ENCODE measurements around the gene WDR33.
"Not testable (repeated sequence)": the region's sequence is repeated elsewhere in the genome, so short reads cannot be mapped to it uniquely, and the experiment has no call there.

The WDR33 gene

GRCh38 chr2:127840893-127841292, 29.9 kb upstream of the WDR33 start:
- Histone ChIP-seq H3K27me3 (ENCODE audit: control insufficient read depth, insufficient read depth, low read length) (no peaks in the 10 kb centered on the region), H3K27ac (ENCODE audit: low read length) (no peak overlapping the region), H3K4me1 (ENCODE audit: control insufficient read depth, insufficient read depth, low read length) (no peaks in the 10 kb centered on the region), H3K36me3 (ENCODE audit: control insufficient read depth, insufficient read depth, low read length) (0 out of 2 replicates have a peak, but pooled peaks cover 3% of the 10 kb centered on the region), H3K9me3 (ENCODE audit: control insufficient read depth, insufficient read depth, low read length) (no peaks in the 10 kb centered on the region), H3K4me3 (ENCODE audit: low read length) (no peak overlapping the region)
- DNase-seq (ENCODE audit: low read depth, low spot score): no peak
- WGBS (ENCODE audit: insufficient coverage, insufficient read length): no CpG with 5 or more reads among the region's 4 CpGs

DNA sequence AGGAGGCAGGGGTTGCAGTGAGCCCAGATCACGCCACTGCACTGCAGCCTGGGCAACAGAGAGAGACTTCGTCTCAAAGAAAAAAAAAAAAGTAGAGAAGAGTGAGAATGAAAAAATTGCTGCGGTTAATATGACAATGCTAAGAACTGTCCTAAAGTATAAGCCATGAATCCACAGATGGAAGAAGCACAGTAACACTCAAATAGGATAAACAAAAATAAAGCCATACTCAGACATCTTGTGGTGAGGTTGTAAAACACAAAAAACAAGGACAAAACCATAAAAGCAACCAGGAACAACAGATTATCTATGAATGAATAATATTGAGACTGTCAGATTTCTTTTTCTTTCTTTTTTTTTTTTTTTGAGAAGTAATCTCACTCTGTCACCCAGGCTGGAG, 24.0 kb upstream of the WDR33 start:
- no peaks in the 10 kb centered on the region for H3K27me3 ChIP-seq (ENCODE audit: control insufficient read depth, insufficient read depth, low read length)
- no peak overlapping the region for H3K27ac ChIP-seq (ENCODE audit: low read length)
- H3K4me3 ChIP-seq (ENCODE audit: low read length): no peak overlapping the region
- H3K36me3 ChIP-seq (ENCODE audit: control insufficient read depth, insufficient read depth, low read length): no peaks in the 10 kb centered on the region
- no CpG with 5 or more reads among the region's 3 CpGs for WGBS (ENCODE audit: insufficient coverage, insufficient read length)
- H3K9me3 ChIP-seq (ENCODE audit: control insufficient read depth, insufficient read depth, low read length): no peaks in the 10 kb centered on the region
- no peak for DNase-seq (ENCODE audit: low read depth, low spot score)
- H3K4me1 ChIP-seq (ENCODE audit: control insufficient read depth, insufficient read depth, low read length): no peaks in the 10 kb centered on the region

- H3K27me3 ChIP-seq (ENCODE audit: control insufficient read depth, insufficient read depth, low read length): no peaks in the 10 kb centered on the region
- H3K27ac ChIP-seq (ENCODE audit: low read length): no peak overlapping the region
- no peaks in the 10 kb centered on the region for H3K36me3 ChIP-seq (ENCODE audit: control insufficient read depth, insufficient read depth, low read length)
- no CpG with 5 or more reads among the region's 5 CpGs for WGBS (ENCODE audit: insufficient coverage, insufficient read length)
- H3K4me1 ChIP-seq (ENCODE audit: control insufficient read depth, insufficient read depth, low read length): no peaks in the 10 kb centered on the region
- peaks cover 1% of the 10 kb centered on the region; the same call in 1 of the 2 replicates for H3K9me3 ChIP-seq (ENCODE audit: control insufficient read depth, insufficient read depth, low read length)
- no peak for DNase-seq (ENCODE audit: low read depth, low spot score)
- H3K4me3 ChIP-seq (ENCODE audit: low read length): no peak overlapping the region
Observed at GRCh38 chr2:127829845-127830246, 18.9 kb upstream of the WDR33 start.

DNA sequence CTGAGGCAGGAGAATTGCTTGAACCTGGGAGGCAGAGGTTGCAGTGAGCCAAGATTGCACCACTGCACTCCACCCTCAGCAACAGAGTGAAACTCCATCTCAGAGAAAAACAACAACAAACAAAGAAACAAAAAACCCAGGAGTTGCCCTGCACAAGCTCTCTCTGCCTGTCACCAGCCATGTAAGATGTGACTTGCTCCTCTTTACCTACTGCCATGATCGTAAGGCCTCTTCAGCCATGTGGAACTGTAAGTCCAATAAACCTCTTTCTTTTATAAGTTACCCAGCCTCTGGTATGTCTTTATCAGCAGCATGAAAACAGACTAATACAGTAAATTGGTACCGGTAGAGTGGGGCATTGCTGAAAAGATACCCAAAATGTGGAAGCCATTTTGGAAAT, 15.7 kb upstream of the WDR33 start:
- H3K9me3 ChIP-seq (ENCODE audit: control insufficient read depth, insufficient read depth, low read length); DNase-seq (ENCODE audit: low read depth, low spot score); H3K27ac ChIP-seq (ENCODE audit: low read length); H3K4me1 ChIP-seq (ENCODE audit: control insufficient read depth, insufficient read depth, low read length); H3K4me3 ChIP-seq (ENCODE audit: low read length); H3K27me3 ChIP-seq (ENCODE audit: control insufficient read depth, insufficient read depth, low read length); H3K36me3 ChIP-seq (ENCODE audit: control insufficient read depth, insufficient read depth, low read length): not testable (repeated sequence)
- no CpG with 5 or more reads among the region's 2 CpGs for WGBS (ENCODE audit: insufficient coverage, insufficient read length)

DNA sequence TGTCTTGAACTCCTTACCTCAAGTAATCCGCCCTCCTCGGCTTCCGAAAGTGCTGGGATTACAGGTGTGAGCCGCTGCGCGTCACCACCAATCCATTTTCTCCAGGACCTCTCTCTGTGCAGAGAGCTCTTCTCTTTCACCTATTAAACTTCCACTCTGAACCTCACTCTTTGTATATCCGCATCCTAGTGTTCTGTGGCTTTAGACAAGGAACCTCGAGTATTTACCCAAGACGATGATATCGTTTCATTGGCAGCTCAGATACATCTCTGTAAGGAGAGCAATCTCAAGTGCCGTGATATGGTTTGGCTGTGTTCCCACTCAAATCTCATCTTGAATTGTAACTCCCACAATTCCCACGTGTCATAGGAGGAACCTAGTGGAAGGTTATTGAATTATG, 15.1 kb upstream of the WDR33 start:
- Histone ChIP-seq H3K27ac (ENCODE audit: low read length) (no peak overlapping the region), H3K36me3 (ENCODE audit: control insufficient read depth, insufficient read depth, low read length) (no peaks in the 10 kb centered on the region), H3K4me3 (ENCODE audit: low read length) (no peak overlapping the region), H3K9me3 (ENCODE audit: control insufficient read depth, insufficient read depth, low read length) (peaks cover 3% of the 10 kb centered on the region; the same call in 1 of the 2 replicates), H3K4me1 (ENCODE audit: control insufficient read depth, insufficient read depth, low read length) (no peaks in the 10 kb centered on the region), H3K27me3 (ENCODE audit: control insufficient read depth, insufficient read depth, low read length) (no peaks in the 10 kb centered on the region)
- no CpG with 5 or more reads among the region's 12 CpGs for WGBS (ENCODE audit: insufficient coverage, insufficient read length)
- no peak for DNase-seq (ENCODE audit: low read depth, low spot score)

- Histone ChIP-seq H3K4me3 (ENCODE audit: low read length) (no peak overlapping the region), H3K4me1 (ENCODE audit: control insufficient read depth, insufficient read depth, low read length) (no peaks in the 10 kb centered on the region), H3K9me3 (ENCODE audit: control insufficient read depth, insufficient read depth, low read length) (peaks cover 8% of the 10 kb centered on the region; the same call in 1 of the 2 replicates), H3K27ac (ENCODE audit: low read length) (no peak overlapping the region), H3K36me3 (ENCODE audit: control insufficient read depth, insufficient read depth, low read length) (no peaks in the 10 kb centered on the region), H3K27me3 (ENCODE audit: control insufficient read depth, insufficient read depth, low read length) (no peaks in the 10 kb centered on the region)
- no CpG with 5 or more reads among the region's 6 CpGs for WGBS (ENCODE audit: insufficient coverage, insufficient read length)
- no peak for DNase-seq (ENCODE audit: low read depth, low spot score)
Observed at GRCh38 chr2:127820080-127820668, 9.2 kb upstream of the WDR33 start.

DNA sequence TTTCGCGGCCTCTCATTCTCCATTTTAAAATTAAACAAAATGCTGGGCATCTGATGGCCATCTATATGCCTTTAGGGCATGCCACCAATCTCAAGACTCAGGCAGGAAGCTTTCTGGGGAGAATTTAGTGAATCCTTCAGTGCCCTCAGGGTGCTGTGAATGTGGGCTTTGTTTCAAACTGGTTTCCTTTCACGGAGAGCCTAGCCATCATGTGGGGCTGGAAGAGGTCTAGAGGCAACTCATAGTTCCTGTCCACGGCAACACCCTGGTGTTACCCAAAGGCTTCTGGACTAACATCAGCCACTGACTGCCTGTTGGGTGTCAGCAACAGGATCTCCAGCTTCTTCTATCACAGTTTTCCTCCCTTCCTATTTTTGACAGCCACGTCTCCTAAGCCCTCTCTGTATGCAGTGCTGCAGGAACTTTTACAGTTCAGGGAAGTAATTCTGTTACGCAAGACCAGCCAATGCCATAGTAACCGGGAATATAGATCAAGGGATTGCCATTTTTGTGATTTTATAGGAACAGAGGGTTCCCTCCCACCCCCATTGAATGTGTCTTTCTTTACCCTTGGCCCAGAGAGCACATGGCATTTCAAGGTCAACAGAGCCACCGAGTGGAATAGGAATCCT, 7.9 kb upstream of the WDR33 start:
- no peak for DNase-seq (ENCODE audit: low read depth, low spot score)
- Histone ChIP-seq H3K4me3 (ENCODE audit: low read length) (no peak overlapping the region), H3K36me3 (ENCODE audit: control insufficient read depth, insufficient read depth, low read length) (no peaks in the 10 kb centered on the region), H3K27ac (ENCODE audit: low read length) (no peak overlapping the region), H3K4me1 (ENCODE audit: control insufficient read depth, insufficient read depth, low read length) (no peaks in the 10 kb centered on the region), H3K27me3 (ENCODE audit: control insufficient read depth, insufficient read depth, low read length) (no peaks in the 10 kb centered on the region), H3K9me3 (ENCODE audit: control insufficient read depth, insufficient read depth, low read length) (peaks cover 8% of the 10 kb centered on the region; the same call in 1 of the 2 replicates)
- WGBS (ENCODE audit: insufficient coverage, insufficient read length): no CpG with 5 or more reads among the region's 8 CpGs

- Histone ChIP-seq H3K9me3 (ENCODE audit: control insufficient read depth, insufficient read depth, low read length) (peaks cover 8% of the 10 kb centered on the region; the same call in 1 of the 2 replicates), H3K36me3 (ENCODE audit: control insufficient read depth, insufficient read depth, low read length) (no peaks in the 10 kb centered on the region), H3K27me3 (ENCODE audit: control insufficient read depth, insufficient read depth, low read length) (no peaks in the 10 kb centered on the region), H3K27ac (ENCODE audit: low read length) (no peak overlapping the region), H3K4me3 (ENCODE audit: low read length) (no peak overlapping the region), H3K4me1 (ENCODE audit: control insufficient read depth, insufficient read depth, low read length) (no peaks in the 10 kb centered on the region)
- no peak for DNase-seq (ENCODE audit: low read depth, low spot score)
- no CpG with 5 or more reads among the region's 5 CpGs for WGBS (ENCODE audit: insufficient coverage, insufficient read length)
Observed at GRCh38 chr2:127818241-127818640, 7.3 kb upstream of the WDR33 start.

DNA sequence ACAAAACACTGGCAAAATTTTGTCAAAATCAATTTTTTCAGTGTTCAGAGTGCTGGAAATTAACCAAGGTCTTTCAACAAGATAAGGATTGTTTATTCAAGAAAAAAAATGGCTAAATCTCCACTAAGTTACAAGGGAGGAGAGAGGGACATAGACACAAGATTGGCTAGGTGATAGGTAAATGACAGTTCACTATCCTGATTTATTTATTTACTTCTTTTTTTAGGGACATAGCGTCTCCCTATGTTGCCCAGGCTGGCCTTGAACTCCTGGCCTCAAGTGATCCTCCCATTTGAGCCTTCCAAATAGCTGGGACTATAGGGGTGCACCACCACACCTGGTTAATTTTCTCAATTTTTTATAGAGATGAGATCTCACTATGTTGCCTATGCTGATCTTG, 3.7 kb upstream of the WDR33 start:
- no peak overlapping the region for H3K27ac ChIP-seq (ENCODE audit: low read length)
- no peak overlapping the region for H3K4me3 ChIP-seq (ENCODE audit: low read length)
- DNase-seq (ENCODE audit: low read depth, low spot score): no peak
- no peaks in the 10 kb centered on the region for H3K36me3 ChIP-seq (ENCODE audit: control insufficient read depth, insufficient read depth, low read length)
- H3K27me3 ChIP-seq (ENCODE audit: control insufficient read depth, insufficient read depth, low read length): no peaks in the 10 kb centered on the region
- H3K9me3 ChIP-seq (ENCODE audit: control insufficient read depth, insufficient read depth, low read length): peaks cover 3% of the 10 kb centered on the region; the same call in 1 of the 2 replicates
- WGBS (ENCODE audit: insufficient coverage, insufficient read length): no CpG with 5 or more reads among the region's 1 CpG
- H3K4me1 ChIP-seq (ENCODE audit: control insufficient read depth, insufficient read depth, low read length): no peaks in the 10 kb centered on the region

GRCh38 chr2:127812441-127812840, 1.5 kb upstream of the WDR33 start:
- H3K27ac ChIP-seq (ENCODE audit: low read length); DNase-seq (ENCODE audit: low read depth, low spot score); H3K4me1 ChIP-seq (ENCODE audit: control insufficient read depth, insufficient read depth, low read length); H3K4me3 ChIP-seq (ENCODE audit: low read length); H3K9me3 ChIP-seq (ENCODE audit: control insufficient read depth, insufficient read depth, low read length); H3K27me3 ChIP-seq (ENCODE audit: control insufficient read depth, insufficient read depth, low read length); H3K36me3 ChIP-seq (ENCODE audit: control insufficient read depth, insufficient read depth, low read length): not testable (repeated sequence)
- no CpG with 5 or more reads among the region's 3 CpGs for WGBS (ENCODE audit: insufficient coverage, insufficient read length)

Measured in iPS DF 6.9 (cell line).